GM18511 (cell line): ENCODE measurements around the gene GPR176.

Experiments used
- ATAC-seq: cut with Tn5 transposase; IDR thresholded peaks from one replicate; pipeline ENCODE4 v1.9.1; 2021; ENCODE audit warnings: mild to moderate bottlenecking, moderate library complexity; ENCODE audit not compliant: unreplicated experiment

The GPR176 gene

DNA sequence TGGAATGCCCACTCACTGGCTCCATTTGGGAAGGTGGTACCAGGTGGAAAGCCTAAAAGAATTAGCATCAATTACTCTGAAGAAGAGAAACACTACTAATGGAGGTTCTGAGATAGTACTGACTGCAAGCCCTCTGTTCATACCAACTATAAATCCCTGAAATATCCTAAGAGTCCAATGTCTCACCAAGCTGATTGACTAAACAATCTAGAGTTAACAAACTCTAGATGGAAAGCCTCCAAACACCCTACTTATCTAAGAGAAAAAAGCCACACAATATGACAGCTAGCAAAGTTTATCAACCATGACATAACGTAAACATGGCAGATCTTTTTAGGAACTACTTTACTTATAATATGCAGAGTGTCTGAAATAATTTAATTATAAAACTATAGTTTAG lies 59.2 kb downstream of the GPR176 start:
- ATAC-seq = no peak

DNA sequence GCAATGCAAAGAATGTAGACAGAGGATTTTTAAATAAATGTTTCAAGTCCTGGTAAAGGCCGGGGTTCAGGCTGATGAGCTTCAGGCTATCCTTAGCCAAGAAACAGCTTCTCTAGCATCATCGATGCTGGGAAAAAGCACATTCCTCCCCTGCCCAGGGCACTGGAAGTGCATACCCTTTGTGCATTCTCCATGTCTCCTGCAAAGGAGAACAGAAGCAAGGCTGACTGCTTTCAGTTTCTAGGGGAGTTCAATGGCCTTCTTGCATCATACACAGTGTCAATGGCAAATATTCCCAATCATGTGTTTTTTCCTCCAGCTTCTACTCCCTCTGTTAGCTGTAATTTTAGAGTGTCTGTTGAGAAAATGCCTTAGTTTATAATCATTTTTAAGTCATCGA lies 59.9 kb downstream of the GPR176 start:
- ATAC-seq = no peak

DNA sequence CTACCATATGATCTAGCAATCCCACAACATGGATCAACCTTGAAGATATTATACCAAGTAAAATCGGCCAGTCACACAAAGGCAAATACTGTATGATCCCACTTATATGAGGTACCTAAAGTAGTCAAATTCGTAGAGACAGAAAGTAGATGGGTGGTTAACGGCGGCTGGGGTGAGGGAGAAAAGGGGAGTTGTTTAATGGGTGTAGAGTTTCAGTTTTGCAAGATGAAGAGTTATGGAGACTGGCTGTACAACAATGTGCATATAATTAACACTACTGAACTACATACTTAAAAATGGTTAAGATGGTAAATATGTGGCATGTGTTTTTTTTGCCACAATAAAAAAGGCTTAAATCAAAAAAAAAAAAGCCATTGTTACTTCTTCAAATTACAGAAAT lies 60.4 kb downstream of the GPR176 start:
- no peak for ATAC-seq

DNA sequence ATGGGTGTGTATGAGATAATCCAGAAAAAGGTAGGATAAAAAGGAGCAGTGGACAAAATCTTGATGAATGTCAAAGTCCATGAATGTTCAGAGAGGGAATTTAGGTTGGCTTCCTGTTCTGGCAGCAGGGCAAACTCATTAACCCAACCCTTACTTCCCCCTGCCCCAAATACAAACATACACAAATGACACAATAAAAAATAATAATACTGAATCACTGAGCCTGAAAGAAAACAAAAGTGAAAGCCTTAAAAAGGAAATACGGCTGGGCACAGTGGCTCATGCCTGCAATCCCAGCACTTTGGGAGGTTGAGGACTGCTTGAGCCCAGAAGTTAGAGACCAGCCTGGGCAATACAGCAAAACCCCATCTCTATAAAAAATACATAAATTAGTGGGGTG lies 62.9 kb downstream of the GPR176 start:
- no peak for ATAC-seq

DNA sequence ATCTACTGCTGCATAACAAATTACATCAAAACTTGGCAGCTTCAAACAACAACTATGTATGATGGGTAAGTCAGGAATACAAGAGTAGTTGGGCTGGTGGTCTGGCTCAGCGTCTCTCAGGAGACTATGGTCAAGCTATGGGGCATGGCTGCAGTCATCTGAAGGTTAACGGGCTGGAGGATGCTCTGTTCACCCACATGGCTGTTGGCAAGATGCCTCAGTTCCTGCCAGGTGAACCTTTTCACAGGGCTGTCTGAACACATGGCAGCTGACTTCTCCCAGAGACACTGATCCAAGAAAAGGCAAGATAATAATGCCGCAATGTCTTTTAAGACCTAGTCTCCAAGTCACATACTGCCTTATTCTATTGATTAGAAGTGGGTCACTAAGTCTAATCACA lies 63.7 kb downstream of the GPR176 start:
- ATAC-seq = no peak

DNA sequence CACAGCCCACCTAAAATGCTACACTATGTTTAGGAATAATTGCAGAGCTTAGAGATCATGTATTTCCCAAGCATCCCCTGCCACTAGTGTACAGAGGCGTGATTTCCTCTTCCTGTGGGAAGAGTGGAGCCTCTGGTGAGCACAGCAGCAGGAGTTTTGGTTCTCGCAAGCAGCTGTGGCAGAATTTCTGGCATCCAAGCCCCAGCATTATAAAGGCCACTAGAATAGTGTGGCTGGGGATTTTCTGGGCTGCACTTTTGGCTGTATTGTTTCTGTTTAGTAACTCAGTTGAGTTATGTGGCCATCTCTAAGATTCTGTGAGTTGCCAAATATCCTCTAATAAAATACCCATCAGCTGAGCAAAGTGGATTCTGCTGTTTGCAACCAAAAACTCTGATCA lies 64.7 kb downstream of the GPR176 start:
- ATAC-seq = no peak

DNA sequence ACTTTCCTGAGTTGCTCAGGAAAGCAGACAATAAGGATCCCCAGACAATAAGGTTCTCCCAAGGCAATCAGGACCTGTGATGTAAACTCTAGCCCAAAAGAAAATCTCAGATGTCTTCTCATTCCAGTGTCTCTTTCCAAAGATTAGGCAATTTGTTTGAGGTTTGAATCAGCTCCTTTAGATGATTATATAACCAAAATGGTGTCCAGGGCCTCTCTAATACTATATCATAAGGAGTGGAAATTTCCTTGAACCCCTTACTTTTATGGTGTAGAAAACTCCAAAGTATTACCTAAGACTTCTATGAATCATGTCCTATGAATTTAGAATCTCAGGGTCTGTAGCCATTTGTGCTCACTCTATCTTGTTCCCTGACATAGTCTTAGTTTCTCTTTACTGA lies 65.9 kb downstream of the GPR176 start:
- no peak for ATAC-seq

DNA sequence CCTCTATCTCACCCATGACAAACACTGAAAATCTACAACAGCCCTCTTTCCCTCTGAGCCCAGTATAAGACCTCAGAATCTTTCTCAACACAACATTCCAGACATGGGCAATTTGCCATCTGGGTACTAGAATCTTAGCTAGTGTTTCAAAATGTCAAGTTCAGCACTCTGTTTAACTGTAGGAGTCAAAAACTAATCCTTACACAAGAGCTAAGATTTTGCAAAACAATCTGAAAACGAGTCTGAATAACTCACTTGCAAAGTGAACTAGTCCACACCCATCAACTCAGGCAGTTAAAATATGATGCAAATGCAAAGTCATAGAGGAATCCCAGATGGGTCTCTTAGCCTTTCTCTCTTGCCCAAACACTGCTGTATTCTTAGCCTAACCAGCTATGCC lies 67.8 kb downstream of the GPR176 start:
- no peak for ATAC-seq

DNA sequence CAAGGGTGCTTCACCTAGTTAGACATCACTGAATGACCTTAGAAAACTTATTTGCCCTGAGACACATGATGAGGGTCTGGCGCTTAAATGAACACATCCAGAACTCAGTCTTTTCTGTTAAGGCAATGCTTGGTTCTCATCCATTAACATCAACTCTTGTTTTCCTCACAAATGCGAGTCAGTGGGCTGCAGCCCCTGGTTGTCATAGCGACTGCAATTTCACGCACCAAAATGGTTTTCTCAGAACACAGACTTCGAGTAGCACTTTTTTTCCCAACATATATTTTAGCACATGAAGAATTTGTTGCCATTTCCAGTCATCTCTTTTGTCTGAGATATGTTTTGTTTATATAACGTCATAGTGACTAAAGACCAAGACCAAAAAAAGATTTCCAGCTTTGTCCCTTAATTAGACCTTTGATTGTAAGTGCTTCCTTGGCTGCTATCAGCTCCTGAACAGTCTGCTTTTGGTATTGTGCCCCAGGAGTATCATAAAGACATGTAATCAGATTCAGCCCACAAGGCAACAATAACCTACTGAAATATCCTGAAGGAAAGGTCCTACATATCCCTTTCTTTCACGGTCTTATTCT lies 68.5 kb downstream of the GPR176 start:
- no peak for ATAC-seq

DNA sequence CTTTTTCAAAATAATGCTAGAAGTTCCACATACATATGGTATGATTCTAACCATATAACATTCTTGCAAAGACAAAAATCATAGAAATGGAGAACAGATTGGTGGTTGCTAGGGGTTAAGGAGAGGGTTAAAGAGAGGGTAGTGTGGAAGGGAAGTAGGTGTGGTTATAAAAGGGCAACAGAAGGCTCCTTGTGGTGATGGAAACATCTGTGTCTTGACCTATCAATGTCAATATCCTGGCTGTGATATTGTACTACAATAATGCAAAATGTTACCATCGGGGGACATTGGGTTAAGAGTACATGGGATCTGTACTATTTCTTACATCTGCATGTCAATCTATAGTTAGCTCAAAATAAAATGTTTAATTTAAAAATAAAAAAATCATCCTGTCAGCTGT lies 69.6 kb downstream of the GPR176 start:
- ATAC-seq = no peak

DNA sequence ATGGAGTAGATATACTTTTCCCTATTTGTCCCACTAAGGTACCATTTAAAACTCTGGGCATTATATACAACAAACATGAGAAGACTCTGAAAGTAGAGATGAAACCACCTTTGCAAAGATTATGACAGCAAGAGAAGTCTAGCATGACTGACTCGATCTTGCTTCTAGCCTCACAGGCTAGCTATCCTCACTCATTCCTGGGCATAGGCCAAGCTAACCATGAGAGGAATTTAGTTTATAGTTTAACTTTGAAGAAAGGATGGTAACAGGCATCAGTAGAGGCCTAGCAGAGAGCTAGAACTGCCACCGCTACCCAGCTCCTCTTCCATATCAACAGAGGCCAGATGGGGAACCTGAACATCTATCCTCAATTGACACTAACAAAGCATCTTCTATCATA lies 74.0 kb downstream of the GPR176 start:
- ATAC-seq = no peak

DNA sequence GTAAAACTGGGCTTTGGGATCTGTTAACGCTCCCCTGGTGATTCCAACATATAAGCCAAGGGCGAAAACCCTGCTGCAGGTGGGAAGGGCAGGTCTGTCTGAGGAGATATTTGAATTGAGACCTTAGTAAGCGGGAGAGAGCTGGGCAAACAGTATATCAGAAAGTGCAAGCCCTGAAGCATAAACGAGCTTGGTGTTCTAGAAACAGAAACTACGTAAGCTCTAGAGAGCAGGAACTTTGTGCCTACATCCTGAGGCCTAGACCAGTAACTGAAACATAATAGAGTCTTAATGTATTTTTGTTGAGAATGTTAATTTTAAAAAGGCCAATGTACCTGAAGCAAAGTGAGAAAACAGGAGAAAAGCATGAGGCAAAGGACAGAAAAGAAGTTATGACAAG lies 74.5 kb downstream of the GPR176 start:
- ATAC-seq = no peak

DNA sequence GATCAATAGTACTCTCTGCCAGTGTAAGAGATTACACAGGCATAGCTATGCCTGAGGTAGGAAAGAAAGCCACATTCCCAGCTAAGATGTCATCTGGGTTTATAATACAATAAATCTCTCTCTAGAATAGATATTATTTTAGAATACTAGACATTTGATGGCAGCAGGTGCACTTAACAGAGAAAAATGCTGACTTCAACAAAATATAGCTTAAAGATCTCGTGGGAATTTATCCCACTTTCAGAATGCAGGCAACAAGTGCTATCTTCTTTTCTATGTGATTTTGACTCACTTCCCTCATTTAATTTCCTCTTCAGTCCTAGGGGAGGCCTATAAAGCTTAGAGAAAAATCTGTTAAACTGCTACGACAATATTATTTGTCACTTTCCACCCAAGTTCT lies 76.5 kb downstream of the GPR176 start:
- ATAC-seq = no peak

DNA sequence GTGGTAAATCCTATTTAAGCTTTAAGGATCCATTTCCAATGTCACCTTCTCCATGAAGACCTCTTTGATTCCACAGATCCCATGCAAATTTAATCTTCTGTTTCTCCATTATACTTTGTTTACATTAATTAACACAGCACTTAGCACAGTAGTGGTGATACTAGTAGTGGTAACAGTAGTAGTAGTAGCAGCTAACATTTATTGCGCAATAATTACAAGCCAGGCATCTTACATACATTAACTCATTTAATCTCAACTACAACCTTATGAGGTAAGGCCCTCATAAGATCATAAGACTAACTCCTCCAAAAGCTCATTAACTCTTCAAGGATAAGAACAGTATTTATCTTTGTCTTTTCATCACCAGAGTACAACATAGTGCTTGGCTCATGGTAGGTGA lies 82.6 kb downstream of the GPR176 start:
- no peak for ATAC-seq

DNA sequence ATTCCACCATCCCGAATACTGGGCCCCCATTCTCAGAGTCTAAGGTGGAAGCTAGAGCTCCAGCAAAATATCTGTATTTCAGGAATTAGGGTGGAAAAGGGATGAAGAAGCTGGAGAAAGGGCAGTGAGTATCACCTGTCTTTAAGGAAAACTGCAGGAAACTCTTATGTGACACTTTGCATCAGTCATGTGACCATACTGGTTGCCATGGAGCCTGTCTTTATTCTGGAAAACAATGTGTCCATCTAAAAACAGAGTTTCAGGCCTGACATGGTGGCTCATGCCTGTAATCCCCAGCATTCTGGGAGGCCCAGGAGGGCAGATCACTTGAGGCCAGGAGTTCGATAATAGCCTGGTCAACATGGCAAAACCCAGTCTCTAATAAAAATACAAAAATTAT lies 84.5 kb downstream of the GPR176 start:
- ATAC-seq = no peak

DNA sequence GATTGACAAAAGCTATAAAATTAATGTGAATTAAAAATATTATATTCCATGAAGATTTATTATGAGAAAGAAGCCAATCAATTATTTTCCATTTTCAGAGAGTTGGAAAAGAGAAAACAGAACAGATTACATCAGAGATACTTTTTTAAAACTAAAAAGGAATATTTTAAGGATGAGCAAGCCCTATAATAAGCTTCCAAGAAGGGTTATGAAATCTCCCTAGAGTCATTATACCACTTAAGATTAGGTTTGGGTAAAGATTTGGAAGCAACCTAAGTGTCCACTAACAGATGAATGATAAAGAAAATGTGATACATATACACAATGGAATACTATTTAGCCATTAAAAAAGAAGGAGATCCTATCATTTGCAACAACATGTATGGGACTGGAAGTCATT lies 85.8 kb downstream of the GPR176 start:
- no peak for ATAC-seq

DNA sequence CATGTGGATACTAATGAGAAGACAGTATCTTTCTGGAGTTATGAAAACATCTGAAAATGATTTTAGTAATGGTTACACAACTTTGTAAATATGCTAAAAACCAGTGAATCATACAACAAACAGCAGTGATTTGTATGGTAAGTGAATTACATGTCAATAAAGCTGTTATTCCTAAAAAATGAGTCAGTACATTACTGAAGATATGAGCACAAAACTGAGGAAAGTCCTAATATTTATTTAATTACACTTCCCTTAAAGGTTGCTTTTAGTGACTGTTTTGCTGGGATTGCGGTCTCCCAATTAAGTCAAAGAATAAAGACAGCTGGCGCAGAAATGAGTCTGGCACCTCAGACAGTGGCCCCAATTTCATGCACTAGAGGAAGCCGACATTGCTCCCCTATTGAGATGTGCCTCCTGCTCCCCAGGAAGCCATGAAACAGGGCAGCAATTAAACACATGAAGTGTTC lies 86.5 kb downstream of the GPR176 start:
- no peak for ATAC-seq

DNA sequence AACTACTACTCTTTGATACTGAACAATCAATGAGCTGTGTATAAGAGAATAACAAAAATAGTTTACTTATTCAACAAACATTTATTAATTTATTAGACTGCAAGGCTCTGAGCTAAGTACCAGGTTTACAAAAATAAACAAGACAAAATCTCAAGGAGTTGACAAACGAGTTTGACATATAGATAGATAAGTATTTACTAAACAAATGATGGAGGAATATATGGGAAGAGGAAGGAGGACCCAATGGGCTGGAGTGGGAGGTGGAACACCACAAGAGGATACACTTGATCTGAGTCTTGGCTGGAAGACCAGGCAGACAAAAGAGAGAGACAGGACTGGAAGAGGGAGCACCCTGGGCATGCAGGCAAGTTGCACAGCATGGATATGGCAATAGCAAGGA lies 89.9 kb downstream of the GPR176 start:
- ATAC-seq = no peak

DNA sequence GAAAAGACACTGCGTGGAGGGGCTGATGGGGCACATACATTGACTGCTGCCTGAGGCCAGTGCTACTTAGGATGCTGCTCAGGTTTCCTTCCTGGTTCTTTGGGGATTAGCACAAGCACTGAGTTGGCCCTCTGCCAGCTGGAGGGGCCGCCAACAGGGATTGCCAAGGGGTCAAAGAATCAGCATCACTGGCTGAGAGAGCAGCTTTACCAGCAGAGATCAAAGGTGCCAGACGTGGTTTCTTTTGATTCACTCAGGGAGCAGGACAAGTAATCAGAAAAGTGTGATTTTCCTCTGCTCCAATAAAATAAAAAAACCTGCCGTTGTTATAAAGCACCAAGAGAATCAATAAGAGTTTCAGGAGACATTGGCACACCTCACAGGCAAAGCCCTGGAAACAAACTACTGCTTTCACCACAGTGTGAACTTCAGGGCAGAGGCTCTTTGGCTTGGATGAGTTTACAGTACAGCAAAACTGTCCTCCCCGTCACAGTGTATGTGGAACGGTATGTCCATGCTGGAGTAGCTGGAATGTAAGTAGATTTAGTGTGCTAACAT lies 91.6 kb downstream of the GPR176 start:
- ATAC-seq = no peak

DNA sequence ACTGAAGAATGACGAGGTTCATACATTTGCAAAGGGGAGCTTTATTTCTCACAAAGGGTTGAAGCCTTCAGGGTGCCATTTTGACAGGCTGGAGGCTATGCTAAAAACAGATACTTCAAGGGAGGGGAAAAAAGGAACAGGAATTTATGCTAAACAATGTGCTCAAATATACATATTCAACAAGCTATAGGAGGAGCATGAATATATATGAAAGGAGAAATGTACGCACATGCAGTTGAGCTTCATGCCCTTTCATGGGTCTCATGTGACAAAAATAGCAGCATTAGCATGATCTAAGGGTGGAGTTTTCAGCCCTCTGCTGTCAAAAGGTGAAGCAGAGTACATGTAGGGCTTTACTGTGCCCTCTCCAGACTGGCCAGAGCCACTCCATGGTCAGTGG lies 93.1 kb downstream of the GPR176 start:
- no peak for ATAC-seq

DNA sequence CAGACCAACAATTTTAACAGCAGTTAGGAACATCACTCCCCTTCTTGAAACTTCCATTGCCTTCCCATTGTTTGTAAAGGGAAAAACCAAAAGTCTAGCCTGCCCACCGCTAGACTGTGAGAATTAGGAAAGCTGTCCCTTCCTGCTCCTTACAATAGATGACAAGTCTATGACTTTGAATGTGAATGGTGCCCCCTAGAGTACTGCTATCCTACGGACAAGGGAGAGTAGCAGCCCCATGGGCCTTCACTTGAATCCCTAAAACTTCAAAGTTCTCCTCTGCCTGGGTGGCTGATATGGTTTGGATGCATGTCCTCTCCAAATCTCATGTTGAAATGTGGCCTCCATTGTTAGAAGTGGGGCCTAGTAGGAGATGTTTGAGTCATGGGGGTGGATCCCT lies 96.4 kb downstream of the GPR176 start:
- no peak for ATAC-seq

DNA sequence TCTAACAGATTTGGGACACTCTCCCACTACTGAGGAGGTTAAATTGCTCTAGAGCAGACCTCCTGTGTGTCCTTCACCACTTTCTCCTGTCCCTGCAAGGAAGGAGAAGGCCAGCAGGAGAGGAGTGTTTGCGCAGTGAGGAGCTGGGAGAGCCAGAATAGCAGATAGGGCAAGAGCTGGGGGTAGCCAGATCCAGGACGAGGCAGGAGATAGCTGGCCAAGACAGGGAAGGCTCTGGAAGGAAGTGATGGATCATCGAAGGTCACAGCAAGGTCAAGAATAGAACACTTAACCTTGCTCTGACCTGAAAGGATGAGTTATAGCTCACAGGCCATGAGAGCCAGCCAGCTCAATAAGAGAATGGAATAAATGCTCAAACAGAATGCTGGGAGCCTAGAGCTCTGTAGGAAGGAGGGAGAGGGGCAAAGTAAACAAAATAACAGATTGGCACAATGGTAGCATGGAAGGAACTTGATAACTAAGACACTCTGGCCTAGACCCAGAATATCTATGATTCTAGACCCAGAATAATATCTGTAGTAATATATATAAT lies 99.9 kb downstream of the GPR176 start:
- no peak for ATAC-seq

DNA sequence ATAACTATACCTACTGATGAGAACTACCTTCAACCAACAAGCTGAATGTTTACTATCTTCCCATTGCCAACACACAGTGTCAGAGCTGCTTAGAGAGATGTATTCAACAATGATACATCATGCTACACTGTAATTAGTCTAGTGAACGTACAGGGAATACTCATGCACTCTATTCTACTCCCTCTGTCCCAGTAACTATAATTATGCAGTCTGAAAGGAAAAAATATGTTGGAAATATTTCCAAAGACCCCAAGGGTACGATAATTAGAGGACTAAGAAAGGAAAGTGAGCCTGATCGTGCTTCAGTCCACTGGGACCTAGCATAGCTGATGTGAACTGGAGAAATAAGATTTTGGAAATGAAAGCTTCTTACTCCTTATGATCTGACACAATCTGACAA lies 100.5 kb downstream of the GPR176 start:
- ATAC-seq = no peak
